Measurements from ENCODE around the gene KRT84. TPM values are rescaled to one million over a fixed set of nuclear protein-coding genes. Genes with fewer than 3 reads are reported as not detected.

Gene KRT84
- polyA plus RNA-seq, 3 donors: not detected

- 78 to 87% (median 86%) methylated on average over 3 of the region's 3 CpGs for WGBS, 3 donors
- H3K27ac ChIP-seq (ENCODE audit: low read depth, low read length): no peak overlapping the region
Observed at GRCh38 chr12:52334185-52334584, 51.3 kb downstream of the KRT84 start.

GRCh38 chr12:52333321-52333720 is 52.1 kb downstream of the KRT84 start:
- no peak overlapping the region for H3K27ac ChIP-seq (ENCODE audit: low read depth, low read length)
- 43 to 54% (median 51%) methylated on average over 3 of the region's 3 CpGs for WGBS, 3 donors

- WGBS, 3 donors: 95 to 96% (median 95%) methylated on average over 1 of the region's 1 CpG
- no peak overlapping the region for H3K27ac ChIP-seq (ENCODE audit: low read depth, low read length)
Observed at GRCh38 chr12:52332381-52332780, 53.1 kb downstream of the KRT84 start.

GRCh38 chr12:52331833-52332232 is 53.6 kb downstream of the KRT84 start:
- 81 to 85% (median 83%) methylated on average over 3 of the region's 3 CpGs for WGBS, 3 donors
- H3K27ac ChIP-seq (ENCODE audit: low read depth, low read length): no peak overlapping the region

GRCh38 chr12:52331039-52331438 is 54.4 kb downstream of the KRT84 start:
- 26 to 68% (median 44%) methylated on average over 1 of the region's 1 CpG for WGBS, 3 donors
- H3K27ac ChIP-seq (ENCODE audit: low read depth, low read length): no peak overlapping the region

GRCh38 chr12:52327830-52328500 is 57.5 kb downstream of the KRT84 start:
- no peak overlapping the region for H3K27ac ChIP-seq (ENCODE audit: low read depth, low read length)
- WGBS, 3 donors: 55 to 70% (median 67%) methylated on average over 10 of the region's 10 CpGs

Other genes starting within 250 kb of the KRT84 start
- 1 to 10 TPM in 1 of 3 donors, under 1 TPM in 2; 0.19 to 5.4 (median 0.22) TPM for gene KRT80, start 193.6 kb downstream of the KRT84 start, polyA plus RNA-seq
- gene KRT7, start 152.4 kb downstream of the KRT84 start, polyA plus RNA-seq: 10 to 100 TPM in 2 of 3 donors, 1 to 10 TPM in 1; 9.5 to 51.5 (median 18.1) TPM
- 1 to 10 TPM in 1 of 3 donors, not detected in 2; 1.2 TPM for gene KRT86, start 111.0 kb downstream of the KRT84 start, polyA plus RNA-seq
- under 1 TPM in 2 of 3 donors, not detected in 1; 0.04 to 0.34 TPM for gene KRT81, start 94.1 kb downstream of the KRT84 start, polyA plus RNA-seq
- gene KRT83, start 64.3 kb downstream of the KRT84 start, polyA plus RNA-seq: not detected
- gene KRT85, start 18.2 kb downstream of the KRT84 start, polyA plus RNA-seq: not detected
- not detected for gene KRT82, start 20.7 kb upstream of the KRT84 start, polyA plus RNA-seq
- under 1 TPM in 1 of 3 donors, not detected in 2; 0.11 TPM for gene KRT75, start 48.7 kb upstream of the KRT84 start, polyA plus RNA-seq
- under 1 TPM in 2 of 3 donors, not detected in 1; 0.05 to 0.85 TPM for gene KRT6B, start 66.5 kb upstream of the KRT84 start, polyA plus RNA-seq
- gene KRT6C, start 88.2 kb upstream of the KRT84 start, polyA plus RNA-seq: under 1 TPM in 1 of 3 donors, not detected in 2; 0.56 TPM
- gene KRT6A, start 107.6 kb upstream of the KRT84 start, polyA plus RNA-seq: 1 to 10 TPM in 1 of 3 donors, under 1 TPM in 1, not detected in 1; 0.43 to 9.1 TPM
- gene KRT5, start 134.7 kb upstream of the KRT84 start, polyA plus RNA-seq: 10 to 100 TPM in 1 of 3 donors, 1 to 10 TPM in 1, under 1 TPM in 1; 0.99 to 12.1 (median 1.8) TPM
- gene KRT71, start 167.5 kb upstream of the KRT84 start, polyA plus RNA-seq: not detected
- gene KRT74, start 188.2 kb upstream of the KRT84 start, polyA plus RNA-seq: not detected
- under 1 TPM; 0.13 to 0.34 (median 0.21) TPM for gene KRT72, start 215.8 kb upstream of the KRT84 start, polyA plus RNA-seq
- gene KRT73, start 232.9 kb upstream of the KRT84 start, polyA plus RNA-seq: under 1 TPM in 2 of 3 donors, not detected in 1; 0.07 to 0.09 TPM

Data from adipose tissue (tissue), 3 donors.